ENCODE results near the gene ZC3H8. TPM values are rescaled to one million over a fixed set of nuclear protein-coding genes. Genes with fewer than 3 reads are reported as not detected.

The ZC3H8 gene
- total RNA-seq, 1 donor from 2014 or later, result 11.2 TPM

DNA sequence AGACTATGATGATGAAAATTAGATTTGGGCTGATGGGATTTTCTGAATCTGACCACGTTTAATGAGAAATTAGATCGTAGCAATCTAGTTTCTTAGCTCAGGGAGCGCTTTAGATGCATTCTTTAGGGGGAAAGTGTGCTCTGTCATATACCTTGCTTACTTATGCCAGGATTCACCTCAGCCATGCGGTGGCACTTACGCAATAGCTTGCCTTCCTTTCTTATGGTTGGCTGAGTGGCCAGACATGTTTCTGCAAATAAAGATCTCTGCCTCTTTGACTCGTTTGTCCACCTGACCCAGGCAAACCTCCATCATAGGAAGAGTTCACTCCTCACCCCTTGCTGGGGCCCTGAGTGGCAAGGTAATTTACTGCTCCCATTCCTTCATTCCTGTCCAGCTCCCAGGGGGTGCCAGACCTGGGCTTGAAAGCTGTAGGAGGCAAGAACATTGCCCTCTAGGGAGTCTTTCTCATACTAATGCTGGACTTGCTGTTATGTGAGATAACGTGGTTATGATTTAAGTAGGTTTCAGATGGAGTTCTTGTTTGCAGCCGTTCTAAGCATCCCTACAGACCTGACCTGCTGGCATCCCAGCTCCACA is 59.6 kb downstream of the ZC3H8 start:
- DNase-seq (ENCODE audit: low read depth), result no peak

DNA sequence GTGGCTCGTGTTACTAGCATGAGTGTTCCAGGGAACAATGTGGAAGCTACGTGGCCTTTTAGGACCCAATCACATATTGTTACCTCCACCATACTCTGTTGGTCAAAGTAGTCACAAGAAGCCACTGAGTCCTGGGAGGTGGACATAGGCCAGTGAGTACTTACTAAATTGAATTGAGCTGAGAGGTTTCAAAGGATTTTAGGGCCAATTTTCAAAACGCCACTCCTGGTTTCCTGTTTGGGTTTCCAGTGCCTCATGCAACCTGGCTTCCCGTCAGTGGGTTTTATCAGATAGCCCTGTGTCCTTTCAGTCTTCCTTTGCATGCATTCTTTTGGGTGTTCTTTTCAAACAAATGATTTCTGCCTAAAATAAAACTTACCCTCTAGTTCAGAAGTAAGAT is 60.4 kb downstream of the ZC3H8 start:
- no peak for DNase-seq (ENCODE audit: low read depth)

- no peak for DNase-seq (ENCODE audit: low read depth)
Measured at GRCh38 chr2:112194028-112194427, 60.8 kb downstream of the ZC3H8 start.

- no peak for DNase-seq (ENCODE audit: low read depth)
Measured at GRCh38 chr2:112189001-112189556, 65.8 kb downstream of the ZC3H8 start.

- DNase-seq (ENCODE audit: low read depth), result peak; percentile 60
Measured at GRCh38 chr2:112187805-112188596, 66.8 kb downstream of the ZC3H8 start.

- DNase-seq (ENCODE audit: low read depth), result no peak
Measured at GRCh38 chr2:112187046-112187715, 67.7 kb downstream of the ZC3H8 start.

GRCh38 chr2:112185131-112185530 is 69.7 kb downstream of the ZC3H8 start:
- no peak for DNase-seq (ENCODE audit: low read depth)

- DNase-seq (ENCODE audit: low read depth), result no peak
Measured at GRCh38 chr2:112184121-112184520, 70.7 kb downstream of the ZC3H8 start.

GRCh38 chr2:112183327-112184025 is 71.4 kb downstream of the ZC3H8 start:
- no peak for DNase-seq (ENCODE audit: low read depth)

GRCh38 chr2:112182581-112183034 is 72.2 kb downstream of the ZC3H8 start:
- DNase-seq (ENCODE audit: low read depth), result no peak

GRCh38 chr2:112181571-112182290 is 73.1 kb downstream of the ZC3H8 start:
- DNase-seq (ENCODE audit: low read depth), result no peak

GRCh38 chr2:112175958-112176573 is 78.8 kb downstream of the ZC3H8 start:
- DNase-seq (ENCODE audit: low read depth), result no peak

DNA sequence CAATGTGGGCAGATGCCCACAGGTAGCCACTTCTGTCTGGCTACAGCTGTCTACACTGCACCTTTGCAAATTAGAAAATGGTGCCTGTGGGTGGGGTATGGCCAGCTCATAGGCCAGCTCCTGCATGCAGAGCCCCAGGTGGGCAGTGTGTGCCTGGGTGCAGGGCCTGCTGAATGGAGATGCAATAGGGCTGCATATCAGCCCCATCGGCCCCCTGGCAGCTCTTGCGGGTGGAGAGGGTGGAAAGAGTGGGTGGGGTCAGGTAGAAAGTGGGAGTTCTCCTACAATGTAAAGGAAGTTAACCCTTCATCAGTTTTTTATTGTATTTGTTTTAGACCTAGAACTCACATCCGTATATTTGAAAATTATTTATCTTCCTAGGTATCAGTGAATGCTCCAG is 79.5 kb downstream of the ZC3H8 start:
- no peak for DNase-seq (ENCODE audit: low read depth)

- peak; percentile 46 for DNase-seq (ENCODE audit: low read depth)
Measured at GRCh38 chr2:112174383-112174782, 80.5 kb downstream of the ZC3H8 start.

- DNase-seq (ENCODE audit: low read depth), result peak; percentile 91
Measured at GRCh38 chr2:112173646-112174319, 81.1 kb downstream of the ZC3H8 start.

DNA sequence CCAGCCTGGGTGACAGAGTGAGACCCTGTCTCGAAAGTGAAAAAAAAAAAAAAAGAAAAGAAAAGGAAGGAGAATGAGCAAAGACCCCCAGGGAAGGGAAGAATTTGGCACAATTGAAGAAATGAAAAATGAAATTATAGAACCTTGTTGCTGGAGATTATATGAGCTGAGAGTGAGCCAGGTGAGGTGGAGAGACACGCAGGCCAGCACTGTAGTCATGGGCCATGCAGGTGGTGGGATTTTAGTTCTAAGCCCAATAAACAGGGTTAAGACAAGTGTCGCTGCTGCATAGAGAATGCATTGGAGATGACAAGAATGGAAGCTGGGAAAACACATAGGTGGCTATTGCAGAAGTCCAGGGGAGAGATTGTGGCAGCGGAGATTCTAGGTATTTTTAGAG is 84.3 kb downstream of the ZC3H8 start:
- DNase-seq (ENCODE audit: low read depth), result no peak

DNA sequence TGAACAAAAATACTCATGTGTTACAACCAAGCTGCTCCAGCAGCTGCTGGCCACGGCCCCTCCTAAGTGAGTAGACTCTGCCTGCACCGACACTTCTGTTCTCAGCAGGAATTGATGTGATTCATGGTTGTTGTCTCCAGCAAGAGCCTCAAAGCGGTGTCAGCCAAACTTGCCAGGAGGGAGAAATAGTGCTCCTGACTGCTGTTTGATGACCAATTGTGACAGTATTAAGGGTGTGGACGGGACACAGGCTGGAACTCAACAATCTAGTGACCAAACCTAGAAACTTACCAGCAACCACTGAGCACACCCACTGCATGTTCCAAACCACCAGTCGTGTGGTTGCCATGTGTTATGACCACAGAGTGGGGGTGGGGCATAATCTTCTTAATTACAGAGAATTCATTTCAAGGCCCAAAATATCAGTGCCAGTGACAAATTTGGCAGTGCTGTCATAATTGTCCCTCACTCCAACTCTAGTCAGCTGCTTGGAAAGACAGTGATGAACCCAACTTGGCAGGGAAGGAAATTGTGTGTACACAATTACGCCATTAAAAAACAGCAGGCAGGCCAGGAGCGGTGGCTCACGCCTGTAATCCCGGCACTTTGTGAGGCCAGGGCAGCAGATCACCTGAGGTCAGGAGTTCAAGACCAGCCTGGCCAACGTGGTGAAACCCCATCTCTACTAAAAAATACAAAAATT is 86.3 kb downstream of the ZC3H8 start:
- DNase-seq (ENCODE audit: low read depth), result no peak

DNA sequence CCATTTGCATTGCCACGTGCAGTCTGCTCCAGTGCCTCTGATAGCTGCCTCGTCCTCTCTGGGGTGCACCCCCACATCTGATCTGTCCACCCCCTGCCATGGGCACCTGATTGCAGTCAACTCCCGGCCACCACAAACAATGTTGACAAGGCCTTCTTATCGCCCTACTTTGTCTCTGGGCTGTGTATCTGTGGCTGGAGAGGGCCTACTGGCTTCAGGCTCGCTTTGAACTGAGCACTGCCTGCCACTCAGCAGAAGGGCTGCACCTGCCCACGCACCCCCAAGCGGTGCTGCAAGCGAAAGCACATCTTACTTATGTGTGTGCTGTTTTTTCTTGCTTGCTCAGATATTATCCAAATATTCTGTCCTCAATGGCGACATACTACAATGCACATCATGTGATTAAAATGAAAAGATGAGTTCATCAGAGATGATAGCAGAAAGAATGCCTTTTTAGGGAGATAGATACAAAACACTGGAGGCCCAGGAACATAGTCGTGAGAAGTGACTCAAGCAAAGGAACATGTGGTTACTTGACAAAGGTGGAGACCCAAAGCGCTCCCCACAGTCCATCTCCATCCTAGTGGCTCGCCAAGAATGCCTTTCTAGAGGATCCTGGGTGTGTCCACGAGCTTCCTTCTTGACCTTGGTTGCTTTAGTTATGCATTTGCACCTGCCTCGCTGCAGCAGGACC is 87.9 kb downstream of the ZC3H8 start:
- no peak for DNase-seq (ENCODE audit: low read depth)

DNA sequence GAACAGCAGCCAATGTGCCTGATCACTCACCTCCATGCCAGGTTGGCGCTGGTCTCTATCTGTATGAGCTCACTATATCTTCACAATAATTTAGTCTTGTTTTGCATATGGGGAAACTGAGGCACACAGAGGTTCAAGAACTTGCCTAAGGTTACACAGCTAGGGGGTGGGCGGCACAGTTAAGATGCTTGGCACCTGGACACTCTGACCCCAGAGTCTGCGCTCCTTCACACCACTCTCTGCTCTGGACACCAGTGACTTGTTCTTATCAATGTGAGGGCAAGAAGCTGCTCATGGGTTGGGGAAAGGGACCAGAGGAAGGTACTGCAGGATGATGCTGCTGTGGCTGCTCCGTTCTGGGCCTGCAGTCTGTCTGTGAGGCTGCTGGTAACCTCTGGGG is 89.5 kb downstream of the ZC3H8 start:
- no peak for DNase-seq (ENCODE audit: low read depth)

All from renal cortical epithelial cell (primary cell).